HEK293 (cell line): ENCODE data around the gene CCDC150.

Experiments used
- CTCF ChIA-PET: fragments of 350-600 bp; formaldehyde crosslinking; extraction: SDS; loops from one replicate; lab custom pipeline; 2021; ENCODE audit warnings: antibody characterized with exemption; lab: Yijun Ruan, JAX
- POLR2A ChIA-PET: fragments of 300-600 bp; formaldehyde crosslinking; extraction: SDS; loops from one replicate; lab custom pipeline; 2020; ENCODE audit warnings: antibody characterized with exemption, inconsistent platforms; lab: Yijun Ruan, JAX
- H3K27ac ChIP-seq: fragments of 200-500 bp; sonication (Bioruptor generic); 2 replicates; pipeline ENCODE4 v1.5.1; 2014; ENCODE audit warnings: low read depth, low read length, control low read depth, inconsistent platforms; ENCODE audit errors: extremely low read depth
- H3K36me3 ChIP-seq, 2 experiments: fragments of 200-500 bp in 1 of 2; sonication (Bioruptor generic) in 1 of 2; 1 replicate in 1 of 2; 2 replicates in 1 of 2; pipeline ENCODE4 v1.5.1; 2014 to 2017; ENCODE audit warnings: inconsistent platforms in 2 of 2, low read length in 2 of 2; ENCODE audit not compliant: control insufficient read depth in 2 of 2, insufficient read depth in 1 of 2
- H3K4me1 ChIP-seq: fragments of 200-500 bp; sonication (Bioruptor generic); 2 replicates; pipeline ENCODE4 v1.5.1; 2014; ENCODE audit warnings: mild to moderate bottlenecking, low read length, inconsistent platforms; ENCODE audit not compliant: control insufficient read depth, insufficient read depth
- H3K4me3 ChIP-seq: 2 replicates; pipeline ENCODE4 v1.5.1; 2011; ENCODE audit warnings: low read depth, mild to moderate bottlenecking, control low read depth, low read length, moderate library complexity
- H3K9me3 ChIP-seq: fragments of 200-500 bp; sonication (Bioruptor generic); 2 replicates; pipeline ENCODE4 v1.5.1; 2014; ENCODE audit warnings: low read depth, low read length, inconsistent platforms; ENCODE audit not compliant: control insufficient read depth, insufficient read depth
- EGR2 ChIP-seq: fragments of 450-650 bp; formaldehyde crosslinking; IDR thresholded peaks from 2 replicates; pipeline ENCODE4 v1.5.1; 2016; ENCODE audit warnings: low read depth, missing biosample characterization, missing genetic modification characterization
- FEZF1 ChIP-seq: fragments of 450-650 bp; formaldehyde crosslinking; IDR thresholded peaks from 2 replicates; pipeline ENCODE4 v1.5.1; 2016; ENCODE audit warnings: missing biosample characterization, missing genetic modification characterization
- HIC1 ChIP-seq: fragments of 450-650 bp; formaldehyde crosslinking; IDR thresholded peaks from 2 replicates; pipeline ENCODE4 v1.5.1; 2016; ENCODE audit warnings: missing biosample characterization, missing genetic modification characterization
- IKZF3 ChIP-seq: fragments of 450-650 bp; IDR thresholded peaks from 2 replicates; pipeline ENCODE4 v1.5.0; 2018; ENCODE audit warnings: missing biosample characterization, mild to moderate bottlenecking, missing genetic modification characterization, moderate library complexity
- KLF17 ChIP-seq: fragments of 450-650 bp; formaldehyde crosslinking; IDR thresholded peaks from 2 replicates; pipeline ENCODE4 v1.5.1; 2016; ENCODE audit warnings: missing biosample characterization, missing genetic modification characterization
- MEIS1 ChIP-seq: sonication (generic); formaldehyde crosslinking; IDR thresholded peaks from 2 replicates; pipeline ENCODE4 v1.8.1; 2022; ENCODE audit warnings: missing genetic modification reagents, mild to moderate bottlenecking, borderline replicate concordance
- PRDM10 ChIP-seq: fragments of 450-650 bp; formaldehyde crosslinking; IDR thresholded peaks from 2 replicates; pipeline ENCODE4 v1.5.1; 2016; ENCODE audit warnings: missing biosample characterization, missing genetic modification characterization
- REST ChIP-seq: fragments of 450-650 bp; formaldehyde crosslinking; IDR thresholded peaks from 2 replicates; pipeline ENCODE4 v1.5.1; 2016; ENCODE audit warnings: missing biosample characterization, missing genetic modification characterization
- ZBTB44 ChIP-seq: fragments of 450-650 bp; IDR thresholded peaks from 2 replicates; pipeline ENCODE4 v1.5.1; 2018; ENCODE audit warnings: missing biosample characterization, mild to moderate bottlenecking, missing genetic modification characterization
- ZNF138 ChIP-seq: fragments of 450-650 bp; formaldehyde crosslinking; IDR thresholded peaks from 2 replicates; pipeline ENCODE4 v1.5.1; 2016; ENCODE audit warnings: missing biosample characterization, missing genetic modification characterization, borderline replicate concordance
- ZNF148 ChIP-seq: fragments of 450-650 bp; formaldehyde crosslinking; IDR thresholded peaks from 2 replicates; pipeline ENCODE4 v1.5.0; 2017; ENCODE audit warnings: missing biosample characterization, missing genetic modification characterization, borderline replicate concordance
- ZNF24 ChIP-seq: fragments of 450-650 bp; formaldehyde crosslinking; IDR thresholded peaks from 2 replicates; pipeline ENCODE4 v1.5.1; 2016; ENCODE audit warnings: missing biosample characterization, missing genetic modification characterization
- ZNF530 ChIP-seq: fragments of 450-650 bp; formaldehyde crosslinking; IDR thresholded peaks from 2 replicates; pipeline ENCODE4 v1.5.1; 2016; ENCODE audit warnings: low read depth, missing biosample characterization, missing genetic modification characterization
- ZNF664 ChIP-seq: fragments of 450-650 bp; formaldehyde crosslinking; IDR thresholded peaks from 2 replicates; pipeline ENCODE4 v1.5.1; 2016; ENCODE audit warnings: missing biosample characterization, missing genetic modification characterization
- ZNF707 ChIP-seq: fragments of 450-650 bp; formaldehyde crosslinking; IDR thresholded peaks from 2 replicates; pipeline ENCODE4 v1.5.1; 2016; ENCODE audit warnings: missing biosample characterization, missing genetic modification characterization
- ZNF791 ChIP-seq: fragments of 450-650 bp; formaldehyde crosslinking; IDR thresholded peaks from 2 replicates; pipeline ENCODE4 v1.5.1; 2016; ENCODE audit warnings: missing biosample characterization, missing genetic modification characterization

The CCDC150 gene

GRCh38 chr2:196597531-196597930 is 42.0 kb upstream of the CCDC150 start:
- no peaks in the 10 kb centered on the region for H3K36me3 ChIP-seq
- H3K4me3 ChIP-seq: no peak overlapping the region
- no peaks in the 10 kb centered on the region for H3K4me1 ChIP-seq
- no peaks in the 10 kb centered on the region for H3K9me3 ChIP-seq
- H3K27ac ChIP-seq: no peak overlapping the region
- POLR2A ChIA-PET: no interaction called here
- TF ChIP-seq KLF17 (tag by site-specific recombination): no peak
- TF ChIP-seq PRDM10: no peak
- no peak for TF ChIP-seq FEZF1 (tag by site-specific recombination)
- TF ChIP-seq, all 188 proteins: peak for 0
- CTCF ChIA-PET: interaction anchor here (0.6 kb wide), 1 partner anchor 62 kb away, joined by 4 read pairs; no protein-coding TSS in a partner anchor

GRCh38 chr2:196598412-196598811 is 41.1 kb upstream of the CCDC150 start:
- ChIA-PET CTCF (no interaction called here), POLR2A (no interaction called here)
- TF ChIP-seq ZBTB44 (tag by site-specific recombination) (no peak), ZNF664 (tag by site-specific recombination) (no peak), ZNF707 (tag by site-specific recombination) (no peak), EGR2 (tag by site-specific recombination) (no peak), HIC1 (tag by site-specific recombination) (no peak), ZNF791 (no peak), REST (no peak), ZNF24 (tag by site-specific recombination) (no peak), ZNF148 (no peak), IKZF3 (tag by site-specific recombination) (no peak), ZNF138 (tag by site-specific recombination) (no peak), ZNF530 (tag by site-specific recombination) (no peak), MEIS1 (no peak)
- Histone ChIP-seq H3K9me3 (no peaks in the 10 kb centered on the region), H3K4me3 (no peak overlapping the region), H3K36me3 (no peaks in the 10 kb centered on the region), H3K4me1 (no peaks in the 10 kb centered on the region), H3K27ac (no peak overlapping the region)
